ENCODE data around the gene KMT2D.

GRCh38 chr12:49019120-49019430, 41.5 kb downstream of the KMT2D start:
- TF ChIP-seq EZH2 (IDR thresholded peaks at IDR 0.05; ENCODE audit: borderline replicate concordance, low read depth, low read length, severe bottlenecking) (no peak), MAX (IDR thresholded peaks at IDR 0.05; ENCODE audit: insufficient read depth, insufficient read length) (no peak), CTCF (IDR thresholded peaks at IDR 0.05; ENCODE audit: extremely low read depth in 1 of 2, insufficient read depth in 1 of 2, low read depth in 1 of 2, low read length in 2 of 2) (no peak), POLR2A (IDR thresholded peaks at IDR 0.05; ENCODE audit: low read depth, low read length) (no peak), POLR2AphosphoS5 (IDR thresholded peaks at IDR 0.05; ENCODE audit: insufficient read depth, low read depth, low read length) (no peak), JUN (IDR thresholded peaks at IDR 0.05; ENCODE audit: borderline replicate concordance, insufficient read depth, insufficient read length, low read depth) (no peak), GATA2 (IDR thresholded peaks at IDR 0.05; ENCODE audit: insufficient read depth, insufficient read length, low read depth, low read length) (no peak)

Measured in endothelial cell of umbilical vein (primary cell).